GM12892 (cell line): ENCODE results near the gene FAM32A.

Experiments used
- DNase-seq: peaks from one replicate; pipeline ENCODE4 v3.0.0; 2011; ENCODE audit not compliant: insufficient read length
- FAIRE-seq: peaks from 2 replicates; lab custom pipeline; 2011; peaks lifted over from hg19 to GRCh38; lab: Jason Lieb, UNC
- POLR2A ChIP-seq: IDR thresholded peaks from 2 replicates; pipeline ENCODE4 v1.6.1; 2011; ENCODE audit warnings: low read depth, low read length, control low read depth
- POLR2AphosphoS5 ChIP-seq: IDR thresholded peaks from 2 replicates; pipeline ENCODE4 v1.6.1; 2011; ENCODE audit warnings: low read depth, low read length, control low read depth
- TAF1 ChIP-seq: IDR thresholded peaks from 2 replicates; pipeline ENCODE4 v1.6.1; 2011; ENCODE audit warnings: low read depth, mild to moderate bottlenecking, control low read depth, low read length, borderline replicate concordance

FAM32A gene

DNA sequence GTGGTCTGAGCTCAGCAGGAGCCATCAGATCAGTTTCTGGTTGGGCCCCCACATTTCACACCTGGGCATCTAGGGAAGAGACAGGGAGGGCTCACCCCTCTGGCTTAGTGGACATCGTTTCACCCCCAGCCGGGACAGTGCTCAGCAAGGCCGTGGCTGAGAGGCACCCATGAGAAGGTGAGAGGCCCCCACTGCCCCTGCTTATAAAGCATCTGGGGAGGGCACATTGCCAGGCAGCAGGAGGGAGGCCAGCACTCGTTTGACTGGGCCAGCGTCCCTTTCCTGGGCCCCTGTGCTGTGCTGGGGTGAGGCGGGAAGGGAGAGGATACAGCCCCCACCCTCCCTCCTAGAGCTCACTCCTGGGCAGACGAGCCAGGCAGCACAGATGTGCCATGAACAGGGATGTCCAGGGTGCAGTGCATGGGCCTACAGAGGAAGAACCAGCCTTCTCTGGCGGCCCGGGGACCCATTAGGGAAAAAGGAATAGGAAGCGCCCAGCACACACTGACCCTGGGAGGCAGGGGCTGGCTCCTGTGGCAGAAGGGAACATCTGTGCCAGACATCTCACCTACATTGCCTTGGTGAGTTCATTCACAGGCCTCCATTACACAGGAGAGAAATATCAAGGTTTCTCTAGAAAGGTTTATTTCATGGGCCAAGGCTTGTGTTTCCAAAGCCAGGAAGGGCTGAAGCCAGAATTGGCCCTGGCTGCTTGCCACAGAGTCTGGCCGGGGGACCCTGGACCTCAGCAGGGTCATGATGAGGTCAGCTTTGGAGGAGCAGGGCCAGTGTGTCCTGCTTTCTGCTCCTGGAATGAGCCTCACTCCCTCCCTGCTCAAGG, 20.2 kb downstream of the FAM32A start:
- FAIRE-seq (no peak), DNase-seq (no peak)
- TF ChIP-seq POLR2A (no peak; the same call in 1 of the 2 replicates), TAF1 (no peak)

DNA sequence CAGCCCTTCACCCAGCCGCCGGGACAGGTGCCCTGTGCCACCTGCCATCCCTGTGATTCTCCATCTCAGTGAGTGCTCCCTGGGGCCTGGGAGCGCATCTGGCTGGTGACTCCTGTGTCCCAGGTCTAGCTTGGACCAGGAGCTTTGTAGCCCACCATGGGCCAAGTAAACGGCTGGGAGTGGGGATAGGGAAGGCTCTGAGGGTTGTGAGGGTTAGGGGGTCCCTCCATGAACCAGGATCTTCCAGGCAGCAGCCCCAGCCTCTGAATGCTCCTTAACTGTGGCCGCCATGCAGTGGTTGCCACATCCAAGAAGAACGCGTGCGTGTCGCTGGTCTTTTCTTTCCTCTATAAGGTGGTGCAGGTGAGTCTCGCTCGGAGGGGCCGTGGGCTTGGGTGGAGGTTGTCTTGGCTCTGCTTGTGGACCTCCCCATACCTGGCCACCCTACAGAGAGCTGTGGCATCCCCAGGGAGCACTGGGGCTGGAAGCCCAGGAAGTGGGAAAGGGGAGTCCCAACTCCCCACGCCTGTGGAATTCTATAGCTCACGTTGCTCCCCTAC, 20.9 kb downstream of the FAM32A start:
- peak; percentile 3 for DNase-seq
- FAIRE-seq: no peak
- TF ChIP-seq POLR2A: no peak

DNA sequence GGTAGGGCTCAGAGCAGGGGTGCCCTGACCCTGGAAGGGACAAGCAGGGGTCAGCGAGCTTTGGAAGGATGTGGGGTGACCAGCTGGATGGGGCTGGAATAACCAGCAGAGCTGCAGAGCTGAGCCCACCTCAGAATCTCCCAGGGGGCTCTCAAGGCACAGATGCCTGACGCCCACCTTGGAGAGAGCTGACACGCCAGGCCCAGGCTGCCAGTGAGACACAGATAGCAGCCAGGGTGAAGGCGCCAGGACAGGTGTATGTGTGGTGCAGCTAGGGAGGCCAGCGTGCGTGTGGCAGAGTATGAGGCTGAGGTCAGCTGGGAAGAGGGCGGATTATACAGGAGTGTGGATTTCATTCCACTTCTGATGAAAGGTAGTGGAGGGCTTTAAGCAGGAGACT, 21.4 kb downstream of the FAM32A start:
- FAIRE-seq: no peak
- DNase-seq: no peak
- no peak for TF ChIP-seq POLR2A
- no peak for TF ChIP-seq TAF1
- no peak for TF ChIP-seq POLR2AphosphoS5

DNA sequence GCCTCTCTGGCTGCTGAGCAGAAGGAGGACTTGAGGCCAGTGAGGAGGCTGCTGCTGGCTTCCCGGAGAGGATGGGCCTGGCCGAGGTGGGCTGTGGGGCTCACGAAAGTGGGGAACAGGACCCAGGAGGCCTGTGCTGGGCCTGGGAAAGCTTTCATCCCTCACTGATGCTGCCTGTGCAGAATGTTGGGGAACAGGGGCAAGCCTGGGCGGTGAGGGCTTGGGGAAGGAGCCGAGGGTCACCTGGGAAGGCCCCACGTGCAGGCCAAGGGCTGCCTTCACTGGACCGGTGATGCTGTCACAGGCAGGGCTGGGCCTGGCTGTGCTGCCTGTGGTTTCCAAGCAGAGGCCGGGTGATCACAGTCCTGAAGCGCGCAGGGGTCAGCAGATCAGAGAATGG, 21.9 kb downstream of the FAM32A start:
- TF ChIP-seq POLR2AphosphoS5: no peak
- no peak for TF ChIP-seq POLR2A
- no peak for TF ChIP-seq TAF1
- no peak for DNase-seq
- FAIRE-seq: no peak

DNA sequence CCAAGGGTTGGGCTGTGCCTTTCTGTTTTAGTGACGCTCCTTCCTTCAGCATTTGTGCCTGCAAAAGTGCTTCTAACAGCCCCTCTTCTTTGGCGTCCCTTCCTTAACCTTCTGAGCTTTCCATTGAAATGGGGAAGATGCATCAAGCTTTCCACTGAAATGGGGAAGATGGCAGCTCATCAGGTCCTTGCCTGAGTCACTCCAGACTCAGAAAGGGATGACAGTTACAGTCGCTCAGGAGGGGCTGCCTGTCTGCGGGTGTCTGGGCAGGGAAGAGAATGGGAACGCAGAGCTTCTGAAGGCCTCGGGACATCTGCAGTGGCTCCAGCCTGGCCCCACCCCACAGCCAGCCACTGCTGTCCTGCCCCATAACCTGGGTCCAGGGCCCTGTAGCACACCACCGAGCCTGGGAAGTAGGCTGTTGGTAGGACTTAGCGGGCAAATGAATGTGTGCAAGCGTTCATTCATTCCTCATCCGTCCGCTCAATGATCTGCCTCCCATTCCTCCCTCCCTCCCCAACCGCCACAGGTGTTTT, 22.3 kb downstream of the FAM32A start:
- FAIRE-seq: no peak
- TF ChIP-seq TAF1 (no peak), POLR2A (no peak), POLR2AphosphoS5 (no peak)
- no peak for DNase-seq

DNA sequence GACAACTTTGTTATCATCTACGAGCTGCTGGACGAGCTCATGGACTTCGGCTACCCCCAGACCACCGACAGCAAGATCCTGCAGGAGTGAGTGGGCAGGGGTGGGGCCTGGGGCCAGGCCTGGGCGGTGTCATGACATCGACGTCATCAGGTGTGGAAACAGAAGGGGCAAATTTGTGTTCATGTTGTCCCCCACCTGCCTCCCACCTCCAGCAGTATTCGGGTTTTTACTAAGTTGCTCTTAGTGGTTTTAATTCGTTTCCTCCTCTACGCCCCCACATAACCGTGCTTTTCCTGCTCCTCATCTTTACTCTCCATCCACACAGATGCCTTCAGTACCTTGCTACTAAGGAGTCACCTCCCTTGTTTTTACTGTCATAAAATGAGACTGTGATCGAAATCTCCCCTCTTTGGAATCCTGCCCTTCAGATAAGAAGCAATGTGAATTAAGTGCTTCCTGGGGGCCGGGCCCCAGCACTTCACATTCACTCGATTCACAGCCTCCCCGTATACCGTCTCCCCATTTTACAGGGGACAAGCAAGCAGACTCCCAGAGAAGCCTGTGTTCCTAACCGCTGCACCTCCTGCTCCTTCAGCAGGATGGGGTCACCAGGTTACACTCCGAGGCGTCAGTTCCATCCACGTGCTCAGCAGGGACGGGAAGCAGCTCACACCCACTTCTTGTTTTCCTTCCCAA, 23.0 kb downstream of the FAM32A start:
- FAIRE-seq (no peak), DNase-seq (no peak)
- TF ChIP-seq TAF1 (no peak), POLR2AphosphoS5 (peak; percentile 21; the same call in 1 of the 2 replicates)

DNA sequence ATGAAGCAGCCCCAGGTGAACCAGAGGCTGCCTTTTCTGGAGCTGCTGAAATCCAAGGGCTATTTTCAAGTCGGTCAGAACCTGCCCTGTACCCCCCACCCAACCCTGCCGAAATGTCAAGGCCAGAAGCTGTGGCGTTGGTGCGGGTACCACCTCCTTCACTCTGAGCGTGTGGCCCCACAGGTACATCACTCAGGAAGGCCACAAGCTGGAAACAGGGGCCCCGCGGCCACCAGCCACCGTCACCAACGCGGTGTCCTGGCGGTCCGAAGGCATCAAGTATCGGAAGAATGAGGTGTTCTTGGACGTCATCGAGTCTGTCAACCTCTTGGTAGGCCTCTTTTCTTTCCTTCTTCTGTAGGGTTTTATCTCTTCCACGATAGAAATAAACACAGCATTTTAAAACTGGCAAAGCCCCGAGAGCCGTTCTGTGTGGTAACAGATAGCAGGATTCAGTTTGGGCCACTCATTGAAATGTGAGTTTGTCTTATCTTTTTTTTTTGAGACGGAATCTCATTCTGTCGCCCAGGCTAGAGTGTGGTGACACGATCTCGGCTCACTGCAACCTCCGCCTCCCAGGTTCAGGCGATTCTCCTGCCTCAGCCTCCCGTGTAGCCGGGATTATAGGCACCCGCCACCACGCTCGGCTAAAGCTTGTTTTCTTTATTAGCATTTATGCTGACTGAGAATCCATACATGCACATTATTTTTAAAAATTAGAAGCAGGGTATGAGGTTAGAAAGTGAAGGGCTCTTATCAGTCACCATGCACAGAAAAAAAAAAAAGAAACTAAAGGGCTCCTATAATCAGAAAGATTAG, 23.8 kb downstream of the FAM32A start:
- no peak for TF ChIP-seq POLR2A
- TF ChIP-seq TAF1: no peak
- no peak for TF ChIP-seq POLR2AphosphoS5
- DNase-seq (no peak), FAIRE-seq (no peak)

DNA sequence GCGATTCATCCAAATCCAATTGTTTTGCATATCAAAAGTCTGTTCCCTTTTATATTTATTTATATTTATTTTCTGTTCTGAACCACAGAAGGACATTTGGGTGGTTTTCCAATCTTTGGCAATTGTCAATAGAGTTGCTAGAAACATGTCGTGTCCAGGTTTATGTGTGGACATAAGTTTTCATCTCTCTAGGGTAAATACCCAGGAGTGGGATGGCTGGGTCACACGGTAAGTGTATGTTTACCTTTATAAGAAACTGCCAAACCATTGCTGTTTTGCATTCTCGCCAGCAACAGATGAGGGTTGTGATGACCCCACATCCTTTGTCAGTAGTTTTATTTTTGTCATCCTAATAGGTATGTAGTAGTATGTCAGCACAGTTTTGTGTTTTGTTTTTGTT, 25.0 kb downstream of the FAM32A start:
- DNase-seq: no peak
- FAIRE-seq: no peak
- TF ChIP-seq POLR2AphosphoS5 (no peak), TAF1 (no peak), POLR2A (no peak)

DNA sequence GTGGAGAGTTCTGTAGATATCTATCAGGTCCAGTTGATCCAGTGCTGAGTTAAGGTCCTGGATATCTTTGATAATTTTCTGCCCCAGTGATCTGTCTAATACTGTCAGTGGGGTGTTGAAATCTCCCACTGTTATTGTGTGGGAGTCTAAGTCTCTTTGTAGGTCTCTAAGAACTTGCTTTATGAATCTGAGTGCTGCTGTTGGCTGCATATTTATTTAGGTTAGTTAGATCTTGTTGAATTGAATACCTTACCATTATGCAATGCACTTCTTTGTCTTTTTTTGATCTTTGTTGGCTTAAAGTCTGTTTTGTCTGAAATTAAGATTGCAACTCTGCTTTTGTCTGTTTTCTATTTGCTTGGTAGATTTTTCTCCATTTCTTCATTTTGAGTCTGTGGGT, 27.9 kb downstream of the FAM32A start:
- FAIRE-seq (no peak), DNase-seq (no peak)
- TF ChIP-seq TAF1 (no peak), POLR2A (no peak), POLR2AphosphoS5 (no peak)

DNA sequence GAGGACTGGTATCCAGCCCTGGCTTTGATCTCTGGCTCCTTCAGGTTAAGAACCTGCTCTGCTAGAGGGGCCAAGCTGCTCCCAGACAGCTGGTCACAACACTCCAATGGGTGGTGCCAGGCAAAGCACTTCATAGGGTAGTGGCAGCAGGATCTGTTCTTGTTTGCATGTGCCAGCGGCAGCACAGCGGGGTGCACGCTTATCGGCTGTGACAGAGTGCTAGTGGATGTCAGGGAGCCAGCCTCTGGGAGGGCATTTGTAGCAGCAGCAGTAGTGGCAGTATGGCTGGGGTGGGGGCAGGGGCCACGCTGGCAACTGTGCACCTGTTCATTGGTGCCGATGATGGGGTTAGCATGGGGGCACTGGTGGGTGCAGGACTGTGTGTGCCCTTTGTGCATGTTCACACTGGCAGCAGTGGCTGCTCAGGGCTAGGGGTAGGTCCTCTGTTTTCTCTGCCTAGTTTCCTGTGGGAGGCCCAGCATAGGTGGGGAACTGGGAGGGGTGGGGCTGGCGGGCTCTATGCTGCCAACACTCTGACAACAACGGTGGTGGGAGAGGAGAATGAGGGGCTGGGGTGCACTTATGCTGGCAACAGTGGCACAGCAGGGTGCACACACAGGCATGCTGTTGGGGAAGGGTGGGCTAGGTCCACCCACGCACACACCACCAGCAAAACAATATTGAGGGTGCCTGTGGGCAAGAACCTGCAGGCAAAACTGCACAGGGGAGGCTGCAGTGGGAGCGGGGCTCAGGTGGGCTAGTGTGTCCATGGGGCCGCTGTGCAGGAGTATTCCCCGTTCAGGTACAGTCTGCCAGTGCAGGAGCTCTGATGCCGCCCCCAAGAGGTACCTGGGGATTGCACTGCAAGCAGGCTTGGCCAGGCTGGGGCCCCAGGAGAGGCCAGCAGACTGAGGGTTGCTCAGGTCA, 31.8 kb downstream of the FAM32A start:
- TF ChIP-seq POLR2A (no peak), POLR2AphosphoS5 (no peak), TAF1 (no peak)
- no peak for FAIRE-seq
- DNase-seq: no peak
